H1 (cell line): ENCODE measurements around the gene NMNAT3. TPM values are rescaled to one million over a fixed set of nuclear protein-coding genes. Genes with fewer than 3 reads are reported as not detected.

ENCODE experiments used
- CTCF ChIA-PET: fragments of 300-600 bp; sonication (Branson Sonifier 250); formaldehyde crosslinking; loops from one replicate; lab custom pipeline; 2021; ENCODE audit not compliant: partially characterized antibody; lab: Charles Lee
- POLR2A ChIA-PET: fragments of 300-600 bp; sonication (Branson Sonifier 250); formaldehyde crosslinking; loops from one replicate; lab custom pipeline; 2021; ENCODE audit warnings: inconsistent platforms; ENCODE audit not compliant: partially characterized antibody; lab: Charles Lee
- DNase-seq, 2 experiments: peaks; one replicate each; pipeline versions ENCODE4 v3.0.0 to v3.0.0-alpha.2; 2010 to 2022; ENCODE audit warnings: low spot score in 2 of 2, low read depth in 1 of 2, mixed read lengths in 1 of 2
- FAIRE-seq: peaks from 2 replicates; lab custom pipeline; 2011; peaks lifted over from hg19 to GRCh38; lab: Jason Lieb, UNC
- H2AFZ ChIP-seq: 2 replicates; pipeline ENCODE4 v1.8.1; 2012; ENCODE audit warnings: low read length, inconsistent platforms
- H2AK5ac ChIP-seq: 2 replicates; pipeline ENCODE4 v1.6.1; 2013; ENCODE audit warnings: low read depth, low read length
- H2BK120ac ChIP-seq: replicated peaks from 2 replicates; pipeline ENCODE3; 2013; ENCODE audit warnings: low read depth, low read length, inconsistent platforms
- H2BK12ac ChIP-seq: 2 replicates; pipeline ENCODE4 v1.6.1; 2013; ENCODE audit warnings: low read depth, low read length
- H2BK15ac ChIP-seq: 2 replicates; pipeline ENCODE4 v1.6.1; 2013; ENCODE audit warnings: low read length
- H2BK20ac ChIP-seq: 2 replicates; pipeline ENCODE4 v1.6.1; 2013; ENCODE audit warnings: low read length
- H2BK5ac ChIP-seq: 2 replicates; pipeline ENCODE4 v1.6.1; 2013; ENCODE audit warnings: low read depth, low read length
- H3K14ac ChIP-seq: 2 replicates; pipeline ENCODE4 v1.6.1; 2013; ENCODE audit warnings: inconsistent platforms; ENCODE audit not compliant: insufficient read length
- H3K18ac ChIP-seq: 2 replicates; pipeline ENCODE4 v1.6.1; 2013; ENCODE audit warnings: low read length; ENCODE audit errors: extremely low read depth
- H3K23ac ChIP-seq: 2 replicates; pipeline ENCODE4 v1.6.1; 2013; ENCODE audit warnings: inconsistent platforms; ENCODE audit not compliant: insufficient read length
- H3K23me2 ChIP-seq: 2 replicates; pipeline ENCODE4 v1.6.1; 2013; ENCODE audit warnings: low read depth, low read length
- H3K27ac ChIP-seq: 2 replicates; pipeline ENCODE4 v1.6.1; 2011; ENCODE audit warnings: low read depth, low read length, inconsistent platforms
- H3K27me3 ChIP-seq, 4 experiments: replicated peaks in 1 of 4; 1 replicate in 1 of 4; 2 replicates in 3 of 4; pipeline versions ENCODE4 v1.6.1 to v1.8.1; 2011 to 2013; ENCODE audit warnings: low read length in 3 of 4, mild to moderate bottlenecking in 3 of 4, inconsistent platforms in 2 of 4, mixed read lengths in 2 of 4, moderate library complexity in 1 of 4; ENCODE audit not compliant: control insufficient read depth in 3 of 4, insufficient read depth in 3 of 4; ENCODE audit errors: extremely low read depth in 1 of 4
- H3K36me3 ChIP-seq, 4 experiments: 2 replicates each; pipeline versions ENCODE4 v1.6.1 to v1.8.1; 2011 to 2013; ENCODE audit warnings: mild to moderate bottlenecking in 4 of 4, low read length in 3 of 4, moderate library complexity in 2 of 4, control low read depth in 1 of 4, inconsistent platforms in 1 of 4; ENCODE audit not compliant: insufficient read depth in 4 of 4, control insufficient read depth in 2 of 4
- H3K4ac ChIP-seq: replicated peaks from 2 replicates; pipeline ENCODE3; 2013; ENCODE audit warnings: low read length, low read depth, mixed read lengths, inconsistent platforms; ENCODE audit not compliant: insufficient read length
- H3K4me1 ChIP-seq, 4 experiments: replicated peaks in 1 of 4; 1 replicate in 1 of 4; 2 replicates in 3 of 4; pipeline versions ENCODE4 v1.6.1 to v1.8.1; 2011 to 2013; ENCODE audit warnings: low read length in 3 of 4, inconsistent platforms in 2 of 4, mixed read lengths in 1 of 4; ENCODE audit not compliant: insufficient read depth in 4 of 4, control insufficient read depth in 3 of 4
- H3K4me2 ChIP-seq, 2 experiments: 2 replicates each; pipeline versions ENCODE4 v1.6.1 to v1.8.1; 2011 to 2013; ENCODE audit warnings: low read depth in 2 of 2, low read length in 2 of 2, control low read depth in 1 of 2, inconsistent platforms in 1 of 2, mild to moderate bottlenecking in 1 of 2; ENCODE audit not compliant: insufficient read depth in 1 of 2
- H3K4me3 ChIP-seq, 4 experiments: fragments of 200-600, 300-600 bp in 1 of 4; sonication (generic), shearing (Covaris generic), sonication (Bioruptor Twin) in 1 of 4; 2 replicates each; pipeline versions ENCODE4 v1.5.1 to v1.8.1; 2011 to 2016; ENCODE audit warnings: low read length in 4 of 4, low read depth in 3 of 4, control low read depth in 2 of 4, inconsistent platforms in 2 of 4, mild to moderate bottlenecking in 2 of 4, mixed read lengths in 1 of 4, moderate library complexity in 1 of 4; ENCODE audit not compliant: insufficient read depth in 2 of 4; ENCODE audit errors: extremely low read depth in 1 of 4
- H3K56ac ChIP-seq: replicated peaks from 2 replicates; pipeline ENCODE3; 2013; ENCODE audit warnings: low read depth, mild to moderate bottlenecking, mixed read lengths, low read length, inconsistent platforms; ENCODE audit not compliant: insufficient read length
- H3K79me1 ChIP-seq: 2 replicates; pipeline ENCODE4 v1.6.1; 2013; ENCODE audit warnings: low read depth, low read length, control low read depth
- H3K79me2 ChIP-seq, 2 experiments: 2 replicates each; pipeline versions ENCODE4 v1.6.1 to v1.8.1; 2012 to 2013; ENCODE audit warnings: low read length in 2 of 2, mild to moderate bottlenecking in 2 of 2, inconsistent platforms in 1 of 2; ENCODE audit not compliant: insufficient read depth in 2 of 2, control insufficient read depth in 1 of 2
- H3K9ac ChIP-seq, 4 experiments: replicated peaks in 1 of 4; 1 replicate in 1 of 4; 2 replicates in 3 of 4; pipeline versions ENCODE4 v1.6.1 to v1.8.1; 2011 to 2013; ENCODE audit warnings: low read depth in 3 of 4, low read length in 3 of 4, control low read depth in 2 of 4, mild to moderate bottlenecking in 2 of 4, moderate library complexity in 2 of 4, inconsistent platforms in 1 of 4; ENCODE audit errors: extremely low read depth in 1 of 4
- H3K9me3 ChIP-seq, 2 experiments: 2 replicates each; pipeline versions ENCODE4 v1.6.1 to v1.8.1; 2012 to 2013; ENCODE audit warnings: mild to moderate bottlenecking in 2 of 2, moderate library complexity in 2 of 2, control low read depth in 1 of 2, inconsistent platforms in 1 of 2, low read depth in 1 of 2, low read length in 1 of 2, mixed read lengths in 1 of 2; ENCODE audit not compliant: insufficient read depth in 2 of 2
- H4K20me1 ChIP-seq, 2 experiments: replicated peaks in 1 of 2; 2 replicates each; pipeline versions ENCODE3 to v1.8.1; 2011 to 2013; ENCODE audit warnings: inconsistent platforms in 2 of 2, low read length in 2 of 2, mild to moderate bottlenecking in 1 of 2; ENCODE audit not compliant: insufficient read depth in 2 of 2, control insufficient read depth in 1 of 2
- H4K5ac ChIP-seq: 2 replicates; pipeline ENCODE4 v1.6.1; 2013; ENCODE audit warnings: low read length, low read depth, mixed read lengths, inconsistent platforms; ENCODE audit not compliant: insufficient read length
- H4K8ac ChIP-seq: 2 replicates; pipeline ENCODE4 v1.8.0; 2013; ENCODE audit warnings: mild to moderate bottlenecking, moderate library complexity, low read length, inconsistent platforms; ENCODE audit not compliant: insufficient read depth; ENCODE audit errors: extremely low read depth
- H4K91ac ChIP-seq: replicated peaks from 2 replicates; pipeline ENCODE3; 2013; ENCODE audit warnings: low read length, mixed read lengths, inconsistent platforms; ENCODE audit not compliant: insufficient read length
- BRCA1 ChIP-seq: IDR thresholded peaks from 2 replicates; pipeline ENCODE4 v1.6.1; 2012; ENCODE audit warnings: low read depth, low read length, improper control_type of control experiment
- GABPA ChIP-seq: IDR thresholded peaks from 2 replicates; pipeline ENCODE4 v1.6.1; 2011; ENCODE audit warnings: mild to moderate bottlenecking, low read length, moderate library complexity, borderline replicate concordance; ENCODE audit not compliant: insufficient read depth
- MAFK ChIP-seq: IDR thresholded peaks from 2 replicates; pipeline ENCODE4 v1.6.1; 2012; ENCODE audit warnings: low read depth, mild to moderate bottlenecking, improper control_type of control experiment, low read length
- RBBP5 ChIP-seq: IDR thresholded peaks from 2 replicates; pipeline ENCODE4 v1.7.1; 2012; ENCODE audit warnings: low read depth, mild to moderate bottlenecking, inconsistent platforms, low read length, moderate library complexity, borderline replicate concordance
- SIN3A ChIP-seq, 2 experiments: IDR thresholded peaks in 1 of 2; conservative IDR thresholded peaks in 1 of 2; 2 replicates each; pipeline ENCODE4 v1.6.1; 2011 to 2012; ENCODE audit warnings: low read length in 2 of 2, improper control_type of control experiment in 1 of 2, low read depth in 1 of 2, mild to moderate bottlenecking in 1 of 2
- SRF ChIP-seq: IDR thresholded peaks from 2 replicates; pipeline ENCODE4 v1.6.1; 2011; ENCODE audit warnings: mild to moderate bottlenecking, low read depth, low read length, moderate library complexity
- TEAD4 ChIP-seq: IDR thresholded peaks from 2 replicates; pipeline ENCODE4 v1.6.1; 2012; ENCODE audit warnings: low read depth, low read length, inconsistent platforms, mixed read lengths
- WGBS, 2 experiments: shearing (Covaris generic) in 1 of 2; methylation state at CpG; one replicate each; pipeline versions ENCODE4 v1.1.6 to v1.1.7; 2013 to 2015; ENCODE audit warnings: low lambda C conversion rate in 2 of 2, mixed read lengths in 2 of 2, inconsistent platforms in 1 of 2, low coverage in 1 of 2, missing lambda C conversion rate in 1 of 2; ENCODE audit not compliant: insufficient replicate concordance in 2 of 2, insufficient coverage in 1 of 2, insufficient read length in 1 of 2; ENCODE audit errors: extremely low coverage in 1 of 2, missing lambda C conversion rate in 1 of 2; 5-methylcytosine and 5-hydroxymethylcytosine counted together
- polyA plus RNA-seq, 7 experiments: library from polyadenylated mRNA; depleted of rRNA in 3 of 7; stranded (reverse) in 5 of 7; unstranded in 2 of 7; fragments of >200 nt in 5 of 7; fragments of 200-250 nt in 2 of 7; gene quantifications; 1 replicate in 5 of 7; 2 replicates in 1 of 7; 4 replicates in 1 of 7; pipeline versions ENCODE4 v1.2.1 to v1.2.3, GENCODE V29; 2011 to 2013; ENCODE audit warnings: missing spikeins in 2 of 7, mixed read lengths in 2 of 7
- total RNA-seq: library from RNA; stranded (reverse); fragmentation: NEBNext Ultra II Directional; extraction: Animal tissue kit (Norgen Biotek cat#: 25700); gene quantifications from 2 replicates; pipeline ENCODE4 v1.2.1, GENCODE V29; 2021
- TF ChIP-seq, protein P1 (sequence below): IDR thresholded peaks from 2 replicates; pipeline ENCODE4 v1.6.1; 2012; ENCODE audit warnings: inconsistent platforms
- TF ChIP-seq, protein P2 (sequence below), 3 experiments: IDR thresholded peaks; 1 replicate in 2 of 3; 2 replicates in 1 of 3; pipeline versions ENCODE4 v1.5.1 to v1.6.1; 2011; ENCODE audit warnings: low read length in 3 of 3, mild to moderate bottlenecking in 3 of 3, inconsistent platforms in 2 of 3, low read depth in 1 of 3, moderate library complexity in 1 of 3; ENCODE audit not compliant: insufficient read depth in 1 of 3; ENCODE audit errors: control extremely low read depth in 1 of 3
- TF ChIP-seq, protein P3 (sequence below): IDR thresholded peaks from 2 replicates; pipeline ENCODE4 v1.6.1; 2011; ENCODE audit warnings: low read depth, mild to moderate bottlenecking, low read length; ENCODE audit not compliant: insufficient read depth

Gene NMNAT3
- total and polyA plus RNA-seq, 2 of the 8 experiments (the other 6 are each of a cell fraction or from before 2014, with no cell fraction given) = 4.2 to 4.3 TPM

DNA sequence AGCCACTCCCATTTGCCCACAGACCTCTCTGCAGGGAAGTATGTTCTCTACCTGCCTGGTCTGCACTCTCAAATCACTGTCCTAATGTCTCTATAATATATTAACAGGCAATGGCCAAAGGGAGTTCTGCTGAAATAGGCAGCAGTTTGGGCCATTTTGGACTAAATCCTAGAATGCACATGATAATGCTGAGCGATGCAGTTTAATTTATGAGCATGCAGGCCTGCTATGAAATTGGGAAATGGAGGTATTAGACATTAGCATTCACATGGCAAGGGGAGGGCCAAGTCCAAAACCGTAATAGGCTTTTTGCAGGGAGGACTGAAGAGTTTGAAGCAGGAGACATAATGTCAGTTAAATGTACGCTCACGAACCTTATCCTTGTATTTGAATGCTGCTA is 31.3 kb downstream of the NMNAT3 start:
- H3K79me2 ChIP-seq = no peaks in the 10 kb centered on the region
- no peak overlapping the region for H3K4me3 ChIP-seq
- no peak overlapping the region for H2BK12ac ChIP-seq
- no peak for DNase-seq
- ChIA-PET POLR2A (no interaction called here), CTCF (interaction anchor here (1.0 kb wide), 1 partner anchor 291 kb away, joined by 3 read pairs; no protein-coding TSS in a partner anchor)
- no peaks in the 10 kb centered on the region for H3K23me2 ChIP-seq
- no peak overlapping the region for H3K9ac ChIP-seq
- no peaks in the 10 kb centered on the region for H3K36me3 ChIP-seq
- H2BK5ac ChIP-seq = no peak overlapping the region
- no peaks in the 10 kb centered on the region for H3K9me3 ChIP-seq
- H3K4me1 ChIP-seq = no peaks in the 10 kb centered on the region
- no peak overlapping the region for H2BK15ac ChIP-seq
- H3K18ac ChIP-seq = no peak overlapping the region
- no peak overlapping the region for H4K91ac ChIP-seq
- H4K5ac ChIP-seq = no peak overlapping the region
- H4K8ac ChIP-seq = no peak overlapping the region; the same call in 1 of the 2 replicates
- no peak overlapping the region for H2BK20ac ChIP-seq
- no peaks in the 10 kb centered on the region; the same call in 1 of the 2 replicates for H3K79me1 ChIP-seq
- no peak overlapping the region for H3K23ac ChIP-seq
- H2BK120ac ChIP-seq = no peak overlapping the region
- H2AK5ac ChIP-seq = no peak overlapping the region
- WGBS, 2 experiments = 89% methylated on average over 4 of the region's 4 CpGs; no CpG with 5 or more reads in 1 of the 2 experiments
- no peak overlapping the region for H3K14ac ChIP-seq
- no peak overlapping the region for H3K27ac ChIP-seq
- H3K27me3 ChIP-seq = no peaks in the 10 kb centered on the region
- no peak for FAIRE-seq
- no peaks in the 10 kb centered on the region for H4K20me1 ChIP-seq
- H2AFZ ChIP-seq = no peak overlapping the region
- no peak overlapping the region for H3K4me2 ChIP-seq
- no peak overlapping the region for H3K56ac ChIP-seq
- H3K4ac ChIP-seq = no peak overlapping the region
- no peak for TF ChIP-seq RBBP5
- TF ChIP-seq, protein P1, sequence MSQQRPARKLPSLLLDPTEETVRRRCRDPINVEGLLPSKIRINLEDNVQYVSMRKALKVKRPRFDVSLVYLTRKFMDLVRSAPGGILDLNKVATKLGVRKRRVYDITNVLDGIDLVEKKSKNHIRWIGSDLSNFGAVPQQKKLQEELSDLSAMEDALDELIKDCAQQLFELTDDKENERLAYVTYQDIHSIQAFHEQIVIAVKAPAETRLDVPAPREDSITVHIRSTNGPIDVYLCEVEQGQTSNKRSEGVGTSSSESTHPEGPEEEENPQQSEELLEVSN = no peak
- TF ChIP-seq SRF = no peak
- TF ChIP-seq, protein P2, sequence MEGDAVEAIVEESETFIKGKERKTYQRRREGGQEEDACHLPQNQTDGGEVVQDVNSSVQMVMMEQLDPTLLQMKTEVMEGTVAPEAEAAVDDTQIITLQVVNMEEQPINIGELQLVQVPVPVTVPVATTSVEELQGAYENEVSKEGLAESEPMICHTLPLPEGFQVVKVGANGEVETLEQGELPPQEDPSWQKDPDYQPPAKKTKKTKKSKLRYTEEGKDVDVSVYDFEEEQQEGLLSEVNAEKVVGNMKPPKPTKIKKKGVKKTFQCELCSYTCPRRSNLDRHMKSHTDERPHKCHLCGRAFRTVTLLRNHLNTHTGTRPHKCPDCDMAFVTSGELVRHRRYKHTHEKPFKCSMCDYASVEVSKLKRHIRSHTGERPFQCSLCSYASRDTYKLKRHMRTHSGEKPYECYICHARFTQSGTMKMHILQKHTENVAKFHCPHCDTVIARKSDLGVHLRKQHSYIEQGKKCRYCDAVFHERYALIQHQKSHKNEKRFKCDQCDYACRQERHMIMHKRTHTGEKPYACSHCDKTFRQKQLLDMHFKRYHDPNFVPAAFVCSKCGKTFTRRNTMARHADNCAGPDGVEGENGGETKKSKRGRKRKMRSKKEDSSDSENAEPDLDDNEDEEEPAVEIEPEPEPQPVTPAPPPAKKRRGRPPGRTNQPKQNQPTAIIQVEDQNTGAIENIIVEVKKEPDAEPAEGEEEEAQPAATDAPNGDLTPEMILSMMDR (IDR thresholded peaks at IDR 0.05; ENCODE audit: control extremely low read depth in 1 of 3, insufficient read depth in 1 of 3, low read depth in 1 of 3, low read length in 3 of 3) = no peak
- TF ChIP-seq, protein P3, sequence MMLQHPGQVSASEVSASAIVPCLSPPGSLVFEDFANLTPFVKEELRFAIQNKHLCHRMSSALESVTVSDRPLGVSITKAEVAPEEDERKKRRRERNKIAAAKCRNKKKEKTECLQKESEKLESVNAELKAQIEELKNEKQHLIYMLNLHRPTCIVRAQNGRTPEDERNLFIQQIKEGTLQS = no peak
- no peak for TF ChIP-seq BRCA1
- TF ChIP-seq GABPA = no peak
- TF ChIP-seq MAFK = no peak
- no peak for TF ChIP-seq TEAD4
- no peak for TF ChIP-seq SIN3A (conservative IDR thresholded peaks at IDR 0.05 in 1 of 2, IDR thresholded peaks at IDR 0.05 in 1 of 2; ENCODE audit: low read depth in 1 of 2, low read length in 2 of 2)
